ENCODE results near the gene SAPCD2.

SAPCD2 gene

DNA sequence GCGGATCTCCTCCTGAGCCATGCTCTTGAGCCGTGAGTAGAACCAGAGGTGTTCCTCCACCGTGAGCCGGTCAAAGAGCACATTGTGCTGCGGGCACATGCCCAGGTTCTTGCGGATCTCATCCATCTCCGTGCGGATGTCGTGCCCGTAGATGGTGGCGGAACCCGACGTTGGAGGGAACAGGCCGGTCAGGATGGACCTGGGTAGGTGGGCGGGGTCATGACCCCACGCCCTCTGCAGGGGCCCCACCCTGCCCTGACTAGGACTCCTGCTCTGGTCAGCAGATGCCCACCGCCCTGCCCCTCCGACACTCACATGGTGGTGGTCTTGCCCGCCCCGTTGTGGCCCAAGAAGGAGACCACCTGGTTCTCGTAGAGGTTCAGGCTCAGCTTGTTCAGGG, 54.4 kb downstream of the SAPCD2 start:
- no peak overlapping the region for H3K4me3 ChIP-seq (ENCODE audit: insufficient read length, low read depth)
- H3K9me3 ChIP-seq (ENCODE audit: insufficient read depth, low read length), result no peaks in the 10 kb centered on the region; the same call in 1 of the 2 replicates
- no peak overlapping the region for H3K9ac ChIP-seq (ENCODE audit: insufficient read length, low read depth)
- H3K4me1 ChIP-seq (ENCODE audit: insufficient read depth, insufficient read length), result peaks cover 2% of the 10 kb centered on the region
- TF ChIP-seq YY1 (IDR thresholded peaks at IDR 0.05; ENCODE audit: insufficient read depth, insufficient read length) (no peak), ZNF274 (IDR thresholded peaks at IDR 0.05; ENCODE audit: low read depth, low read length) (no peak), SUZ12 (IDR thresholded peaks at IDR 0.05; ENCODE audit: extremely low read depth, insufficient read depth, insufficient read length) (no peak)
- no peak for DNase-seq (ENCODE audit: low read depth, low spot score)
- H3K27me3 ChIP-seq (ENCODE audit: insufficient read depth, insufficient read length), result no peaks in the 10 kb centered on the region
- H3K36me3 ChIP-seq (ENCODE audit: insufficient read depth, insufficient read length, low read length), result peaks cover 10% of the 10 kb centered on the region

DNA sequence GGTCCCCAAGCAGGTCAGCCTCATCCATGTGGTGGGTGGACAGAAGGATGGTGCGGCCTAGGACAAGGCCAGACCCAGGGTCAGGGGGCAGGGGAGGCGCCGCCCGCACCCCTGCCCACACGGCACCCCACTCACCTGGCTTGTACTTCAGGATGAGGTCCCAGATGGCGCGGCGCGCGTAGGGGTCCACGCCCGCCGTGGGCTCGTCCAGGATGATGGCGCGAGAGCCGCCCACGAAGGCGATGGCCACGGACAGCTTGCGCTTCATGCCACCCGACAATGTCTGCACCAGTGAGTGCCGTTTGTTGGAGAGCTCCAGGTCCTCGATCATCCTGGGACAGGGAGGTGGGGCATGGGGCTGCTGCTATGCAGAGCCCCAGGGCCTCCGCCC, 54.8 kb downstream of the SAPCD2 start:
- Histone ChIP-seq H3K27me3 (ENCODE audit: insufficient read depth, insufficient read length) (no peaks in the 10 kb centered on the region), H3K4me1 (ENCODE audit: insufficient read depth, insufficient read length) (peaks cover 2% of the 10 kb centered on the region), H3K9ac (ENCODE audit: insufficient read length, low read depth) (no peak overlapping the region), H3K4me3 (ENCODE audit: insufficient read length, low read depth) (no peak overlapping the region), H3K9me3 (ENCODE audit: insufficient read depth, low read length) (no peaks in the 10 kb centered on the region; the same call in 1 of the 2 replicates), H3K36me3 (ENCODE audit: insufficient read depth, insufficient read length, low read length) (peaks cover 10% of the 10 kb centered on the region)
- TF ChIP-seq YY1 (IDR thresholded peaks at IDR 0.05; ENCODE audit: insufficient read depth, insufficient read length), result no peak
- TF ChIP-seq SUZ12 (IDR thresholded peaks at IDR 0.05; ENCODE audit: extremely low read depth, insufficient read depth, insufficient read length), result no peak
- TF ChIP-seq ZNF274 (IDR thresholded peaks at IDR 0.05; ENCODE audit: low read depth, low read length), result no peak
- DNase-seq (ENCODE audit: low read depth, low spot score), result no peak

DNA sequence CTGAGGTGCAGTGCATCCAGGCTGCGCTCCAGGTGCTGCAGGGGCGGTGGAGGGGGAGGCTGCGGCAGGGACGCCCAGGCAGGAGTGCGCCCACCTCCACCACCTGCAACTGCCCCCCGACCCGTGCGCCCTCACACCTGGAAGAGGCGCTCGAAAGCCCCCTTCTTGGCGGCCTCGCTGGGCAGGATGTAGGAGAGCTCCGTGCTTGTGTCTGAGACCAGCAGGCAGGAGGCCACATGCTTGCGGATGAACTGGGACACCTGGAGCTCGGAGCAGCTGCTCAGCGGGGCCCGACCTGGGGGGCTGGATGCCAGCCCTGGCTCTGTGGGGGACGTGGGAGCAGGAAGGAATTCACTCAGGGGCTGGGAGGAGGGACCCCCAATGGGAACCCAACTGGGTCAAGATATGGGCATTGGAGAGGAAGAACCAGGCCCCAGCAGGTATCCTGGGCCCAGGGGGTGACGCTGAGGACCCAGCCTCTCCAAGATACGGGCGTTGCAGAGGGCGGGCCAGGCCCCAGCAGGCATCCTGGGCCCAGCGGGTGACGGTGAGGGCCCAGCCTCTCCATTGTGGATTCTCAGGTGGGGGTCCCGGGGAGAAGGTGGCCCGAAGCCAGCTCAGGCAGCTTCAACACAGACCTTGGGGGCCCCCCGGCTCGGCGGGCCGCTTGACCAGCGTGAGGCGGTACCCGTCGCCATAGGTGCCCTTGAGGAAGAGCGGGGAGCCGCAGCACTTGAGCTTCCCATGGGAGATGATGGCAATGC, 55.4 kb downstream of the SAPCD2 start:
- H3K27me3 ChIP-seq (ENCODE audit: insufficient read depth, insufficient read length), result no peaks in the 10 kb centered on the region
- no peak for TF ChIP-seq ZNF274 (IDR thresholded peaks at IDR 0.05; ENCODE audit: low read depth, low read length)
- no peak for TF ChIP-seq YY1 (IDR thresholded peaks at IDR 0.05; ENCODE audit: insufficient read depth, insufficient read length)
- no peak for TF ChIP-seq SUZ12 (IDR thresholded peaks at IDR 0.05; ENCODE audit: extremely low read depth, insufficient read depth, insufficient read length)
- no peak overlapping the region for H3K9ac ChIP-seq (ENCODE audit: insufficient read length, low read depth)
- H3K36me3 ChIP-seq (ENCODE audit: insufficient read depth, insufficient read length, low read length), result peaks cover 10% of the 10 kb centered on the region
- no peaks in the 10 kb centered on the region; the same call in 1 of the 2 replicates for H3K9me3 ChIP-seq (ENCODE audit: insufficient read depth, low read length)
- H3K4me3 ChIP-seq (ENCODE audit: insufficient read length, low read depth), result no peak overlapping the region
- DNase-seq (ENCODE audit: low read depth, low spot score), result no peak
- H3K4me1 ChIP-seq (ENCODE audit: insufficient read depth, insufficient read length), result peaks cover 2% of the 10 kb centered on the region

DNA sequence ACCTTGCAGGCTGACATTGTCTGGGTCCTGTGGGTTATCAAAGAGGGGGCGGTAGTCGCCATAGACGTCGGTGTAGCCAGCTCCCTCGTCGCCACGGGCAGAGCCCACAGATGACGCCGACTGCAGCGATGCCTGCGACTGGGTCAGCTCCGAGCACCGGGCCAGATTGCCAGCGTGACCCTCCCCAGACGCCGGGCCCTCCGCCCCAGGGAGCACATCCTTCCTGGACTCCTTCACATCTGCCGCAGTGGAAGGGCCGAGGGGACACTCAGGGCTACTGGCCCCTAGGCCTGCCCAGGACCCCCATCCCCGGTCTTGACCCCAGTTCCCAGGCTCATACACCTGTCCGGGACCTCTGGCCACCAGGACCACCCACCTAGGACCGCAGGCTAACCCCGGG, 56.2 kb downstream of the SAPCD2 start:
- H3K9me3 ChIP-seq (ENCODE audit: insufficient read depth, low read length), result no peaks in the 10 kb centered on the region; the same call in 1 of the 2 replicates
- no peak overlapping the region for H3K9ac ChIP-seq (ENCODE audit: insufficient read length, low read depth)

DNA sequence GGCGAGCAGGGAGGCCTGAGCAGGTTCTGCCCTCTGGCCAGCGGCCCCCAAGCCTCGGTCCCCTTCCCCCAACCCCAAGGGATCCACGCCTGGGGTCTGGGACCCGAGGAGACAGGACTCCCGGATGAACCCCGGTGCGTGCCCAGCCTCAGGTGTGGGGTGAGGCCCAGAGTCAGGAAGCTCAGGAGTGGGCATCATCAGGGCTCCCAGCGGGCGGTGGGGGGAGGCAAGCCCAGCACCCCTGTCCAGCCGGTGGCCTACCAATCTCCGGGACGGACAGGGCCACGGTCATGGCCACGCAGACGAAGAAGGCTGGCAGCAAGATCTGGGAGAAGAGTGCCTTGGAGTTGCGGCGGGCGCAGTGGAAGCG, 56.8 kb downstream of the SAPCD2 start:
- Histone ChIP-seq H3K27me3 (ENCODE audit: insufficient read depth, insufficient read length) (no peaks in the 10 kb centered on the region), H3K9me3 (ENCODE audit: insufficient read depth, low read length) (no peaks in the 10 kb centered on the region; the same call in 1 of the 2 replicates), H3K4me1 (ENCODE audit: insufficient read depth, insufficient read length) (no peaks in the 10 kb centered on the region), H3K36me3 (ENCODE audit: insufficient read depth, insufficient read length, low read length) (peaks cover 10% of the 10 kb centered on the region), H3K4me3 (ENCODE audit: insufficient read length, low read depth) (no peak overlapping the region), H3K9ac (ENCODE audit: insufficient read length, low read depth) (no peak overlapping the region)
- no peak for TF ChIP-seq ZNF274 (IDR thresholded peaks at IDR 0.05; ENCODE audit: low read depth, low read length)
- DNase-seq (ENCODE audit: low read depth, low spot score), result no peak

More for the DNA sequence above, 56.2 kb downstream of the SAPCD2 start:
- peaks cover 10% of the 10 kb centered on the region for H3K36me3 ChIP-seq (ENCODE audit: insufficient read depth, insufficient read length, low read length)
- no peak for TF ChIP-seq SUZ12 (IDR thresholded peaks at IDR 0.05; ENCODE audit: extremely low read depth, insufficient read depth, insufficient read length)
- no peak for DNase-seq (ENCODE audit: low read depth, low spot score)
- H3K4me3 ChIP-seq (ENCODE audit: insufficient read length, low read depth), result no peak overlapping the region
- H3K27me3 ChIP-seq (ENCODE audit: insufficient read depth, insufficient read length), result no peaks in the 10 kb centered on the region
- peaks cover 2% of the 10 kb centered on the region for H3K4me1 ChIP-seq (ENCODE audit: insufficient read depth, insufficient read length)

DNA sequence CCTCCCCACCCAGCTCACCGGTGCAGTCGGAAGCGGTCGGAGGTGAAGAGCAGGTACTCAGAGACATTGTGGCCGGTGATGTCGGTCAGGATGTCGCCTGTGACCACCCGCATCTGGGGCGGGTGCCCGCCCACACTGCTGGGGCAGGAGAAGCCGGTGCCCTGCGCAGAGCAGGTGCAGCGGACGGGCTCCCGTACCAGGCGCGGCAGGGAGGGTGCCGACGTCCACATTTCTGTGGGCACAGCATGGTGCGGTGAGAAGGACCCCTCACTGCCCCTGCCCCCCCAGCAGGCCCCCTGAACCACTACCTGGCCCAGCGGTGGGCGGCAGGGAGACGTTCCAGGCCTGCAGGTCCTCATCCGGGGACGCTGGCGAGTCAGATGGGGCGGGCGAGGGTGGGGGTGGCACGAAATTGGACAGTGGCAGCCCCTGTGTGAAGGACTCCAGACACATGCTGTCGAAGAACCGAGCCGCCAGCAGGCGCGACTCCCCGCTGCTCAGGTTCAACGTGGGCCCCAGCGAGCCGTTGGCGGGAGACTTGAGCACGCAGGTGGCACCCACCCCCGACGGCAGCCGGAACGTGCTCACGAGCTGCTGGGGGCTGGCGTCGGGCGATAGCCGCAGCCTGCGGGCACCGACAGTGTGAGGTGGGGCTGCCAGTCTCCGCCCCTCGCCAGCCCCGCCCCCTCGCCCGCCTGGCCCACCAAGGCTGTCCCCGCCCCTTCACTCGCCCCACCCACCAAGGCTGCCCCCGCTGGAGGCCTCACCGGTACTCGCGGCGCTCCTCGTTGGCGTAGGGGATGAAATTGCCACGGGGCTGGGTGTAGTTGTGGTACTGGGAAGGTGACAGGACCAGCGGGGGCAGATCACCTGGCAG, 57.4 kb downstream of the SAPCD2 start:
- Histone ChIP-seq H3K27me3 (ENCODE audit: insufficient read depth, insufficient read length) (no peaks in the 10 kb centered on the region), H3K9ac (ENCODE audit: insufficient read length, low read depth) (no peak overlapping the region), H3K9me3 (ENCODE audit: insufficient read depth, low read length) (no peaks in the 10 kb centered on the region; the same call in 1 of the 2 replicates), H3K4me3 (ENCODE audit: insufficient read length, low read depth) (no peak overlapping the region), H3K36me3 (ENCODE audit: insufficient read depth, insufficient read length, low read length) (peaks cover 10% of the 10 kb centered on the region), H3K4me1 (ENCODE audit: insufficient read depth, insufficient read length) (no peaks in the 10 kb centered on the region)
- TF ChIP-seq SUZ12 (IDR thresholded peaks at IDR 0.05; ENCODE audit: extremely low read depth, insufficient read depth, insufficient read length) (no peak), ZNF274 (IDR thresholded peaks at IDR 0.05; ENCODE audit: low read depth, low read length) (no peak), YY1 (IDR thresholded peaks at IDR 0.05; ENCODE audit: insufficient read depth, insufficient read length) (no peak)
- no peak for DNase-seq (ENCODE audit: low read depth, low spot score)

Data from NT2/D1 (cell line).